ENCODE measurements around the gene CELSR2.

DNA sequence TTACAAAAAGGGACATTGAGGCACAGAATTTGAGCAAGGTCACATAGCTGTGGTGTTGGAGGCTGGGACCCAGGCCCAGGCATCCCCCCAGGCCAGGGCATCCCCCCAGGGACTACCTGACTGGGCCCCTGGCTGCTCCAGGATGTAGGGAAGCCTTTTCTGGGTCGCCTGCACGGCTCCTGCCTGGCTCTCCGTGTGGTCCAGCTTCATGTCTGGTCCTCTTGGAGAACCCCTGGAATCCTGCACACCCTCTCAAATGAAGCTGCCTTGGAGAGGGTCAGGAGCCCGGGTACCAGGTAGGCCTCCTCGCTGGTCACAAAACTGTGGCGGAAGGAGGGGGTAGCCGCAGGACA lies 919 bp upstream of the CELSR2 start:
- TF ChIP-seq CTCF (IDR thresholded peaks at IDR 0.05) = no peak
- TF ChIP-seq POLR2AphosphoS5 (IDR thresholded peaks at IDR 0.05) = no peak

Measured in esophagus muscularis mucosa (tissue), 3 donors.